Keratinocyte (primary cell): Measurements from ENCODE around the gene STX10. TPM values are rescaled to one million over a fixed set of nuclear protein-coding genes. Genes with fewer than 3 reads are reported as not detected.

Source experiments
- DNase-seq: peaks from one replicate; pipeline ENCODE4 v3.0.0-alpha.2; 2011; ENCODE audit warnings: low read depth, missing footprints, low spot score
- FAIRE-seq: peaks from 2 replicates; lab custom pipeline; 2011; peaks lifted over from hg19 to GRCh38; lab: Jason Lieb, UNC
- H2AFZ ChIP-seq: 2 replicates; pipeline ENCODE4 v1.6.0; 2012; ENCODE audit warnings: low read length, control low read depth, inconsistent platforms; ENCODE audit not compliant: control insufficient read depth
- H3K27ac ChIP-seq: 2 replicates; pipeline ENCODE4 v1.5.1; 2011; ENCODE audit warnings: low read length; ENCODE audit not compliant: control insufficient read depth, insufficient read depth
- H3K27me3 ChIP-seq: 3 replicates; pipeline ENCODE4 v1.6.0; 2011; ENCODE audit warnings: low read length; ENCODE audit not compliant: control insufficient read depth, insufficient read depth; ENCODE audit errors: extremely low read depth
- H3K36me3 ChIP-seq, 2 experiments: 2 replicates in 1 of 2; 3 replicates in 1 of 2; pipeline ENCODE4 v1.5.1; 2011; ENCODE audit warnings: low read length in 2 of 2, mild to moderate bottlenecking in 1 of 2; ENCODE audit not compliant: control insufficient read depth in 2 of 2, insufficient read depth in 2 of 2; ENCODE audit errors: extremely low read depth in 1 of 2
- H3K4me1 ChIP-seq: 3 replicates; pipeline ENCODE4 v1.5.1; 2011; ENCODE audit warnings: low read length; ENCODE audit not compliant: control insufficient read depth, insufficient read depth; ENCODE audit errors: extremely low read depth
- H3K4me2 ChIP-seq: 3 replicates; pipeline ENCODE4 v1.6.0; 2011; ENCODE audit warnings: low read depth, low read length; ENCODE audit not compliant: control insufficient read depth, insufficient read depth; ENCODE audit errors: extremely low read depth
- H3K4me3 ChIP-seq, 3 experiments: fragments of 200-600 bp in 1 of 3; sonication (generic) in 1 of 3; 2 replicates in 2 of 3; 3 replicates in 1 of 3; pipeline ENCODE4 v1.5.1; 2011 to 2016; ENCODE audit warnings: low read length in 3 of 3, mild to moderate bottlenecking in 3 of 3, control low read depth in 2 of 3, inconsistent platforms in 1 of 3, low read depth in 1 of 3, mixed read lengths in 1 of 3, mixed run types in 1 of 3, moderate library complexity in 1 of 3; ENCODE audit not compliant: control insufficient read depth in 2 of 3, insufficient read depth in 2 of 3; ENCODE audit errors: extremely low read depth in 1 of 3
- H3K79me2 ChIP-seq: 2 replicates; pipeline ENCODE4 v1.6.0; 2012; ENCODE audit warnings: low read length; ENCODE audit not compliant: control insufficient read depth, insufficient read depth
- H3K9ac ChIP-seq: 3 replicates; pipeline ENCODE4 v1.6.0; 2011; ENCODE audit warnings: low read length; ENCODE audit not compliant: control insufficient read depth, insufficient read depth; ENCODE audit errors: extremely low read depth
- H3K9me1 ChIP-seq: 3 replicates; pipeline ENCODE4 v1.6.0; 2011; ENCODE audit warnings: low read length; ENCODE audit not compliant: control insufficient read depth, insufficient read depth; ENCODE audit errors: extremely low read depth
- H3K9me3 ChIP-seq: 2 replicates; pipeline ENCODE4 v1.5.1; 2012; ENCODE audit warnings: low read depth, low read length; ENCODE audit not compliant: control insufficient read depth
- H4K20me1 ChIP-seq: 3 replicates; pipeline ENCODE4 v1.6.0; 2011; ENCODE audit warnings: low read length; ENCODE audit not compliant: control insufficient read depth, insufficient read depth; ENCODE audit errors: extremely low read depth
- EZH2 ChIP-seq: IDR thresholded peaks from one replicate; pipeline ENCODE4 v1.6.1; 2012; ENCODE audit warnings: inconsistent platforms, mild to moderate bottlenecking, low read length, moderate library complexity
- dilution Hi-C: fragments of 300-500 bp; cut with MboI; formaldehyde crosslinking; loops from one replicate; pipeline ENCODE4 v1.7.0; 2020; ENCODE audit warnings: low sequenced_read_pairs; ENCODE audit not compliant: extremely low pct_ligation_motif_present
- polyA plus RNA-seq, 5 experiments: library from polyadenylated mRNA; depleted of rRNA in 3 of 5; stranded (reverse) in 3 of 5; stranded (forward) in 1 of 5; unstranded in 1 of 5; fragments of >200 nt; gene quantifications; 1 replicate in 1 of 5; 2 replicates in 3 of 5; 3 replicates in 1 of 5; pipeline versions ENCODE4 v1.2.1 to v1.2.3, GENCODE V29; 2011 to 2012; ENCODE audit warnings: missing spikeins in 2 of 5, low read depth in 1 of 5, low replicate concordance in 1 of 5
- TF ChIP-seq, protein P1 (sequence below), 3 experiments: IDR thresholded peaks in 1 of 3; conservative IDR thresholded peaks in 1 of 3; optimal IDR thresholded peaks in 1 of 3; 2 replicates in 2 of 3; 3 replicates in 1 of 3; pipeline versions ENCODE3 to v1.5.1; 2011; ENCODE audit warnings: low read length in 3 of 3, mild to moderate bottlenecking in 3 of 3, moderate library complexity in 2 of 3, control low read depth in 1 of 3, inconsistent platforms in 1 of 3; ENCODE audit not compliant: insufficient read depth in 2 of 3; ENCODE audit errors: extremely low read depth in 1 of 3

The STX10 gene
- polyA plus RNA-seq, 1 donor (not counting 4 experiments of a cell fraction or from before 2014, with no cell fraction given): 65.2 TPM

DNA sequence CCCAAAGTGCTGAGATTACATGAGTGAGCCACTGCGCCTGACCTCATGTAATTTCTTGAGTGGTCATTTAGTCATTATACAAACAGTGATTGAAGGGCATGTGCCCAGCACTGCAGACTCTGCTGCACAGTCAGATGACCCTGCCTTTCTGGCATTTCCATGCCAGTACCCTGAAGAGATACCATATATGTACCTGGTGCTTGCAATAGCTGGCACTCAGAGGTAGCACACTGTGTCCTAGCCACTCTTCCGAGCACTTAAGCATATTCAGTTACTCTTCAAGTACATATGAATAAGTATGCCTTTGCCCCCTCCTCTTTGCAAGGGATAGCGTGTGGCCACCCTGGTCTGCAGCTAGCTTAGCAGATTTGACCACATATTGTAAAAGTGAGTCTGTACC, 15.5 kb downstream of the STX10 start:
- Histone ChIP-seq H3K79me2 (peaks cover 54% of the 10 kb centered on the region), H3K4me3 (no peak overlapping the region), H4K20me1 (peaks cover 13% of the 10 kb centered on the region), H3K27me3 (no peaks in the 10 kb centered on the region), H3K4me1 (peaks cover 3% of the 10 kb centered on the region), H3K9me1 (peaks cover 5% of the 10 kb centered on the region), H3K27ac (no peak overlapping the region), H3K4me2 (no peak overlapping the region), H3K9ac (no peak overlapping the region), H2AFZ (no peak overlapping the region), H3K36me3 (peaks cover 18 to 32% of the 10 kb centered on the region in 2 experiments), H3K9me3 (no peaks in the 10 kb centered on the region)
- dilution Hi-C loops: no loop called here
- FAIRE-seq (no peak), DNase-seq (no peak)
- TF ChIP-seq, protein P1, sequence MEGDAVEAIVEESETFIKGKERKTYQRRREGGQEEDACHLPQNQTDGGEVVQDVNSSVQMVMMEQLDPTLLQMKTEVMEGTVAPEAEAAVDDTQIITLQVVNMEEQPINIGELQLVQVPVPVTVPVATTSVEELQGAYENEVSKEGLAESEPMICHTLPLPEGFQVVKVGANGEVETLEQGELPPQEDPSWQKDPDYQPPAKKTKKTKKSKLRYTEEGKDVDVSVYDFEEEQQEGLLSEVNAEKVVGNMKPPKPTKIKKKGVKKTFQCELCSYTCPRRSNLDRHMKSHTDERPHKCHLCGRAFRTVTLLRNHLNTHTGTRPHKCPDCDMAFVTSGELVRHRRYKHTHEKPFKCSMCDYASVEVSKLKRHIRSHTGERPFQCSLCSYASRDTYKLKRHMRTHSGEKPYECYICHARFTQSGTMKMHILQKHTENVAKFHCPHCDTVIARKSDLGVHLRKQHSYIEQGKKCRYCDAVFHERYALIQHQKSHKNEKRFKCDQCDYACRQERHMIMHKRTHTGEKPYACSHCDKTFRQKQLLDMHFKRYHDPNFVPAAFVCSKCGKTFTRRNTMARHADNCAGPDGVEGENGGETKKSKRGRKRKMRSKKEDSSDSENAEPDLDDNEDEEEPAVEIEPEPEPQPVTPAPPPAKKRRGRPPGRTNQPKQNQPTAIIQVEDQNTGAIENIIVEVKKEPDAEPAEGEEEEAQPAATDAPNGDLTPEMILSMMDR (optimal IDR thresholded peaks at IDR 0.05 in 1 of 3, IDR thresholded peaks at IDR 0.05 in 1 of 3, conservative IDR thresholded peaks at IDR 0.05 in 1 of 3; ENCODE audit: extremely low read depth in 1 of 3, insufficient read depth in 2 of 3, low read length in 3 of 3): no peak
- no peak for TF ChIP-seq EZH2

DNA sequence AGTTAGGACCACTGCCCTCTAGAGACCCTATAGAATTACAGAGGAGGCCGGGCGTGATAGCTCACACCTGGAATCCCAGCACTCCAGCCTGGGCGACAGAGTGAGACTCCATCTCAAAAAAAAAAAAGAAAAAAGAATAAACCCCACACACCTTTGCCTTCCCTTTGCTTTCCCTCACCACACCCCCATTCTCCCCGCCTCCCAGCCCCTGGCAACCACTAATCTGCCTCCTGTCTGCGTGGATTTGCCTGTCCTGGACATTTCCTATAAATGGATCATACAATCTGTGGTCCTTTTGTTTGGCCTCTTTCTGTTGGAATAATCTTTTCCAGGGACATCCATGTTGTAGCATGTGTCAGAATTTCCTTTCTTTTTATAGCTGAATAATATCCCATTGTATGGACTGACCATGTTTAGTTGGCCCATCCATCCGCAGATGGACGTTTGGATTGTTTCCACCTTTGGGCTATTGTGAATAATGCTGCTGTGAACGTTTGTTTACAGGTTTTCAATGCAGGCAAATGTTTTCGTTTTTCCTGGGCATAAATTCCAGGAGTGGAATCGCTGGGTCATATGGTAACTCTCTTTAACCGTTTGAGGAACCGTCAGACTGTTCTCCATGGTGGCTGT, 16.8 kb downstream of the STX10 start:
- H3K79me2 ChIP-seq: peaks cover 67% of the 10 kb centered on the region
- no peak overlapping the region for H3K27ac ChIP-seq
- peaks cover 5% of the 10 kb centered on the region for H3K9me1 ChIP-seq
- H3K4me2 ChIP-seq: no peak overlapping the region
- no peaks in the 10 kb centered on the region for H3K27me3 ChIP-seq
- H3K9ac ChIP-seq: no peak overlapping the region
- peaks cover 3% of the 10 kb centered on the region for H3K4me1 ChIP-seq
- H4K20me1 ChIP-seq: peaks cover 16% of the 10 kb centered on the region
- H3K9me3 ChIP-seq: no peaks in the 10 kb centered on the region
- no peak for TF ChIP-seq EZH2
- TF ChIP-seq, protein P1 (optimal IDR thresholded peaks at IDR 0.05 in 1 of 3, IDR thresholded peaks at IDR 0.05 in 1 of 3, conservative IDR thresholded peaks at IDR 0.05 in 1 of 3; ENCODE audit: extremely low read depth in 1 of 3, insufficient read depth in 2 of 3, low read length in 3 of 3): no peak
- no peak overlapping the region for H2AFZ ChIP-seq
- FAIRE-seq (no peak), DNase-seq (no peak)
- peaks cover 21 to 28% of the 10 kb centered on the region in 2 experiments for H3K36me3 ChIP-seq
- dilution Hi-C loops: no loop called here
- no peak overlapping the region for H3K4me3 ChIP-seq
